HG03460 (cell line): ENCODE data around the gene ZPBP.
"Not testable (repeated sequence)": the region's sequence is repeated elsewhere in the genome, so short reads cannot be mapped to it uniquely, and the experiment has no call there.

Experiments used
- ATAC-seq: cut with Tn5 transposase; IDR thresholded peaks from one replicate; pipeline ENCODE4 v1.9.1; 2021; ENCODE audit not compliant: unreplicated experiment

ZPBP gene

GRCh38 chr7:50047716-50048115 lies 45.3 kb downstream of the ZPBP start:
- no peak for ATAC-seq

GRCh38 chr7:50041165-50041564 lies 51.9 kb downstream of the ZPBP start:
- not testable (repeated sequence) for ATAC-seq

- ATAC-seq: no peak
These were observed 56.0 kb downstream of the ZPBP start for GRCh38 chr7:50037086-50037485.

GRCh38 chr7:50022991-50023390 lies 70.1 kb downstream of the ZPBP start:
- no peak for ATAC-seq

GRCh38 chr7:50022451-50022850 lies 70.6 kb downstream of the ZPBP start:
- no peak for ATAC-seq

GRCh38 chr7:49995681-49996080 lies 97.4 kb downstream of the ZPBP start:
- no peak for ATAC-seq

GRCh38 chr7:49986191-49986590 lies 106.9 kb downstream of the ZPBP start:
- no peak for ATAC-seq

GRCh38 chr7:49980465-49980864 lies 112.6 kb downstream of the ZPBP start:
- ATAC-seq: no peak

GRCh38 chr7:49976238-49976637 lies 116.8 kb downstream of the ZPBP start:
- no peak for ATAC-seq

GRCh38 chr7:49974035-49974434 lies 119.0 kb downstream of the ZPBP start:
- no peak for ATAC-seq

GRCh38 chr7:49937608-49938007 lies 155.4 kb downstream of the ZPBP start:
- no peak for ATAC-seq

GRCh38 chr7:49931627-49932026 lies 161.4 kb downstream of the ZPBP start:
- no peak for ATAC-seq

- ATAC-seq: no peak
These were observed 164.3 kb downstream of the ZPBP start for GRCh38 chr7:49928787-49929186.

- no peak for ATAC-seq
These were observed 165.4 kb downstream of the ZPBP start for GRCh38 chr7:49927631-49928030.

- ATAC-seq: no peak
These were observed 166.3 kb downstream of the ZPBP start for GRCh38 chr7:49926720-49927119.

- ATAC-seq: no peak
These were observed 181.1 kb downstream of the ZPBP start for GRCh38 chr7:49911909-49912308.

GRCh38 chr7:49894543-49894942 lies 198.5 kb downstream of the ZPBP start:
- ATAC-seq: no peak

- no peak for ATAC-seq
These were observed 199.9 kb downstream of the ZPBP start for GRCh38 chr7:49893131-49893530.

GRCh38 chr7:49892481-49892880 lies 200.6 kb downstream of the ZPBP start:
- no peak for ATAC-seq
